Measurements from ENCODE around the gene MORN4.

DNA sequence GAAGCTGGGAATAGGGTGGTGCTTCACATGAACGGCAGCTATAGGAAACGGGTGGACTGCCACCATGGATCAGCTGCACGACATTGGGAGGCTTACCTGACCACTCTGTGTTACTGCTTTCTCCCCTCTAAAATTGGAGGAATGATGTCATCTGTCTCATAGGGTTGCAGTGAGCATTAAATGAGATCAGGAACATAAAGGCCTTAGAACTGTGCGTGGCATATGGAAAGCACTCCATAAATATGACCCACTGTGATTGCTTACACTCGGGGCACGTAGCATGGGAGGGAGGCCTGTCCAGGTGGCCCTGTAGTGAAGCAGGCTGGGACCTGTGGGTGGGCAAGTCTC, 34.1 kb downstream of the MORN4 start:
- no peak for TF ChIP-seq EZH2 (IDR thresholded peaks at IDR 0.05; ENCODE audit: borderline replicate concordance, low read length)
- TF ChIP-seq, protein P1, sequence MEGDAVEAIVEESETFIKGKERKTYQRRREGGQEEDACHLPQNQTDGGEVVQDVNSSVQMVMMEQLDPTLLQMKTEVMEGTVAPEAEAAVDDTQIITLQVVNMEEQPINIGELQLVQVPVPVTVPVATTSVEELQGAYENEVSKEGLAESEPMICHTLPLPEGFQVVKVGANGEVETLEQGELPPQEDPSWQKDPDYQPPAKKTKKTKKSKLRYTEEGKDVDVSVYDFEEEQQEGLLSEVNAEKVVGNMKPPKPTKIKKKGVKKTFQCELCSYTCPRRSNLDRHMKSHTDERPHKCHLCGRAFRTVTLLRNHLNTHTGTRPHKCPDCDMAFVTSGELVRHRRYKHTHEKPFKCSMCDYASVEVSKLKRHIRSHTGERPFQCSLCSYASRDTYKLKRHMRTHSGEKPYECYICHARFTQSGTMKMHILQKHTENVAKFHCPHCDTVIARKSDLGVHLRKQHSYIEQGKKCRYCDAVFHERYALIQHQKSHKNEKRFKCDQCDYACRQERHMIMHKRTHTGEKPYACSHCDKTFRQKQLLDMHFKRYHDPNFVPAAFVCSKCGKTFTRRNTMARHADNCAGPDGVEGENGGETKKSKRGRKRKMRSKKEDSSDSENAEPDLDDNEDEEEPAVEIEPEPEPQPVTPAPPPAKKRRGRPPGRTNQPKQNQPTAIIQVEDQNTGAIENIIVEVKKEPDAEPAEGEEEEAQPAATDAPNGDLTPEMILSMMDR (IDR thresholded peaks at IDR 0.05; ENCODE audit: low read length): no peak
